EH (cell line): ENCODE data around the gene SLC6A17.
A peak's percentile ranks its signal among the peaks of the same experiment; 100 is the strongest.

Experiments used
- DNase-seq: peaks from one replicate; pipeline ENCODE4 v3.0.0-alpha.2; 2015; ENCODE audit warnings: low read depth

Gene SLC6A17

DNA sequence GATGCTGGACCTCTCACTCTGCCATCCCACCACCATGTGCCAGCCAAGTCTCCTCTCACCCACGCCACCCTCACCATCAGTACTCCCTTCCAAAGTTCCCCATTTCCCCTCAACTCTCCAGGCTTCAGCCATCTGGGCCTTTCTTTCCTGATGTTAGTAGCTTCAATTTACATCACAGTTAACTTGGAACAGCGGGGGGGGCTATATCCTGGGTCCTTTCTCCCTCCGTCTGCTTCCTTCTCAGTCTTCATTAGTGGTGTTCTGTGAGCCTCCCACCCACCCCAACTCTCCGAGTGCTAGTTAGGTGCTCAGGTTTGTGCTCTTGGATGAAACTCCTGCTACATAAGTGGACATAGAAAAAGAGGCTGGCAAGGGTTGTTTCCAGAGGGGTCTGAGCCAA, 91.8 kb downstream of the SLC6A17 start:
- DNase-seq, result no peak

DNA sequence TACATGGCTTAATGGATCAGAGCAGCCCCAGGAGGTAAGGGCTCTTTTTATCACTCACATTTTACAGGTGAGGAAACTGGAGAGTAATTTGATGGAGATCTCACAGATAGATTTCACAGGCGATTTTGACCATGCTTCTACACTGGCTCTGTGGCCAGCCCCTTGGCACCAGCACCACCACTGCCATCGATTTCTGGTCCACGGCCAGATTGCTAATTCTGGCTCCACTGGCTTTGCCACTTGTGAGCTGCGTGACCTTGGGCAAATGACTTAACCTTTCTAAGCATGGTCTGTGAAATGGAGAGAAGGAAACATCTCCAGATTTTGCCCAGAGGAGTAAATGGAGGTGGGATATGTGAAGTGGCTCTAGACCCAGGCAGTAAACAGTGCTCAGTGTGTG, 92.4 kb downstream of the SLC6A17 start:
- DNase-seq, result no peak

DNA sequence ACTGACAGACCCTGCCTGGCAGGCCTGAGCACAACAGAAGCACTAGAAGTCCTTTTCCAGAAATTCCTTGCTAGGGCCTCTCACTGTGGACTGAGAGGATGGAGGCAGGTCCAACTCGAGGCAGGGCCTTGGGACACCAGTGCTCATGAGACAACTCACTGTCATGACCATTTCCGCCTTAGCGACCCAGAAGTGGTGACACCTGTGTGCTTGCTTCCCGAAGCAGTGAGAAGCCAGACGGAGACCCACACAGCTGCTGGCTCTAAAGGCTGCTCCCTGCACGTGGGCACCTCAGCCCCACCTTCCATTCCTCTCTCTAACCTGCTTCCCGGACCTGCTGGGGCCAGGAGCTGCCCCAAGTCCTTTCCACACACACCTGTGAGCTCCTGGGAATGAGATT, 92.9 kb downstream of the SLC6A17 start:
- no peak for DNase-seq

DNA sequence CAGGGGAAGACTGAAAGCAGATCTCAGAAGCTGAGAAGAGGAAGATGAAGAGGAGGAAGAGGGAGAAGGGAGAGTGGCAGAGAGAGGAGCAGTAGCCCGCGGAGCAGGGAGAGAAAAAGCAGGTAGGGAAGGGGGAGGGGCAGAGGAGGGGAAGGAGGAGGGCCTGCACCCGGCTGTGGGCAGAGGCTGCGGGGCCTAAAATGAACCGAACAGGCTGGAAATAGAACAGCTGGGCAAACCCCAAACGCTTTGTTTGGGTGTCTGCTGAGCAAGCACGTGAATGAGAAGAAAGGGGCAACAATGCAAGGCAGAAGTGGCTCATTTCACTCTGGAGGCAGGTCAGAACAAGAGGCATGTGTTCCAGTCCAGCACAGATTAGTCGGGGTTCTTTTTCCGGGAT, 93.3 kb downstream of the SLC6A17 start:
- no peak for DNase-seq

DNA sequence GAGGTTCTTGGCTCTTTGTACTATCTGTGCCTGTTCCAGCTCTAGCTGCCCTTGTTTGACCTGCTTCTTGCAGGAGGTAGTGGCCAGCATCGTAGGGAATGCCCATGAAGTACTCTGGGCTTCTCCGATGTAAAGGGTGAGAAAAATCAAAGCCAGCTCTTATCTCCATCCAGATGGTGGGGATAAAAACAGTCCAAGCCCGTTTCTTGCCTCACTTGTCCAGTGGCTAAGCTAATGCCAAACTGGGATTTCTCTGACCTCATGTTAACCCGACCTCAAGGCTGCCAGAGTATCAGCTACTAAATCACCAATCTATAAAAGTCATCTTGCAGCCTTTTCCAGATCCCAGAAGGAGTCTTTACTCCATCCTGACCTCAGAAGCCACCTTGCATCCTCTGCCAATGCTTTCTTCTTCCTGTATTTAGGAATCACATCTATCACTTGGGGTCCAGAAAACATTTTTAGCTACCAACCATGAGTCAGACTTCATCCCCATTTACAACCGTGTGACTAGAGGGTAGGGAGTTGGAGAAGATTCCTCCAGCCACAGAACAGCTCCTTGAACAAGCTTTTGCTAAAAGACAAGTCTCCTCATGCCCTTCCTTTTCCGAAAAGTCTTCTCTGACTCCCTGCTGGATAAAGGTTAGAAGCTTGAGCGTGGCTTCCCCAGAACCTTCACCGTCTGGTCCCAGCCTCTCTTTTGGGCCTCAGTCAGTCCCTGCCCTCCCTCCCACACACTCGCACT, 95.8 kb downstream of the SLC6A17 start:
- peak; percentile 38 for DNase-seq

DNA sequence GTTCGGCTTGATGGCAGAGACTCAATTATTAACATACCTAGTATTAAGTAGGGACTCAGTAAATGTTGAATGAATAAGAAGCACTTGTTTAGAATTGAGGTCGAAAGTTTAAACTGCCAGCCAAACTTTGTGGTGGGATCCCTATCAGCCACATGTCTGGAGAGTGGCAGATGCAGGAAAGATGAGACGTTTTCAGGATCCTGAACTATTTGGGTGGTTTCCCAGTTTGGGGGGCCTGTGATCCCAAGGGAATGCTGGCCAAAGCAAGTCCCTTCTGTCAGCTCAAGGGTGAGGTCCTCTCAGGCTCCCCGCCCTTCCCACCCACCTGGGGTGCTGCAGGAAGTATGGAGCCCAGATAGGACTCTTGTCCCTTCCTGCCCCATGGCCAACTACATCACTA, 98.5 kb downstream of the SLC6A17 start:
- DNase-seq, result no peak

DNA sequence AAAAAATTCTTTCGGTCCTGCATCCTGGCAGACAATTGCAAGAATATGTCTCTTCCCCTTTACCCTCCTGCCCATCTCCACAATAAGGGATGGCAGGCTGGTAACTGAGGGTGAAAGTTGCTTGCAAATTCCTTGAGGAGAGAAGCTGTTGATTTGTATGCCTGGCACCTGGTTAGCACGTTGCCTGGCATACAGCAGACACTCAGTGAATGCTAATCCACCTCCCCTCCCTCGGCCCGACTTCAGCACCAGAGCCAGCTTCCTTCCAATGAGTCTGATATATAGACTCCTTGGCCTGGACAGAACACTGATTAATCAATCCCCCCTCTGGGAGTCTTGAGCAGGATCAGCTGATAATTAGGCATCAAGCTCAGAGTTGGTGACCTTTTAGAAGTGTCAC, 99.0 kb downstream of the SLC6A17 start:
- no peak for DNase-seq

DNA sequence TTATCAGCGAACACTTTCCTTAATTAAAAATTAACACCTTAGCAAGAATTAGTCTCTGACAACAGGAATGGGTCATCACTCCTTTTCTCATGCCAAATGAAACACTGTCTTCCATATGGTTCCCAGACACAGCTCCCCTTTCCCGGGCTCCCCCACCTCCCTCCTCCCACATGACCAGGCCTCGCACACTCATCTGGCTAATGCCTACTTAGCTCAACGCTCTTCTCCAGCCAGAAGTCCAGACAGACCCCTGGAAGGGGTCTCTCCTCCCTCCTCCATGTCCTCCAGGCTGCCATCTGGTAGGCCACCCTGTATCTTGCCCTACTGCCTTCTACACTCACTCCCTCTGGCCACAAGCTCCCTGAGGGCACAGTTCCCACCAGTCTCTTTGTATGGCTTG, 99.7 kb downstream of the SLC6A17 start:
- DNase-seq, result no peak

DNA sequence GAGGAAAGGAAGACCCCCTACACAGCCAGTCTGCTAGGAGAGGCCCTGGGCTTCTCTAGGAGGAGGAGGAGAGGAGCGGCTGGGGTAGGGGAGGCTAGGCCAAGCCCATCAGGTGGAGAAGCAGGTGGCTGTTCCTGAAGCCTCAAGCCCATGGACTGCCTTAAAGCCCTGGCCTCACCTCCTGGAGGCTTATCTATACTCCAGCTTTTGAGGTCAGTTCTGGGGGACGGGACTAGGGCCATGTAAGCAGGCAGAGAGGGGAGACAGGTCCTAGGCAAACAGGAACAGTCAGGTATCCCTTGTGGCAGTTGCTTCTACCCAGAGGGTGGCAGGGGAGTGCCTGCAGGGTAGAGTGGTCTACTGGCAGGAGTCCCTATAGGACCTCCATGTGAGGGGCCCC, 100.5 kb downstream of the SLC6A17 start:
- DNase-seq, result no peak
